Skeletal muscle satellite cell (primary cell): Measurements from ENCODE around the gene PPP1R18.
A peak's percentile ranks its signal among the peaks of the same experiment; 100 is the strongest.

Experiments used
- H3K27me3 ChIP-seq: 2 replicates; pipeline ENCODE4 v1.7.0; 2013; ENCODE audit warnings: low read length; ENCODE audit not compliant: control insufficient read depth, insufficient read depth
- H3K36me3 ChIP-seq: 2 replicates; pipeline ENCODE4 v1.7.0; 2013; ENCODE audit warnings: mild to moderate bottlenecking, control low read depth, low read length; ENCODE audit not compliant: insufficient read depth
- H3K4me1 ChIP-seq: 2 replicates; pipeline ENCODE4 v1.7.0; 2013; ENCODE audit warnings: low read length; ENCODE audit not compliant: control insufficient read depth, insufficient read depth
- H3K4me2 ChIP-seq: 2 replicates; pipeline ENCODE4 v1.7.0; 2013; ENCODE audit warnings: mild to moderate bottlenecking, low read length
- H3K4me3 ChIP-seq: 2 replicates; pipeline ENCODE4 v1.7.0; 2013; ENCODE audit warnings: low read length
- H3K9ac ChIP-seq: 2 replicates; pipeline ENCODE4 v1.7.0; 2013; ENCODE audit warnings: mild to moderate bottlenecking, low read depth, low read length, moderate library complexity
- H3K9me3 ChIP-seq: replicated peaks from 2 replicates; pipeline ENCODE4 v1.7.0; 2013; ENCODE audit warnings: mild to moderate bottlenecking, control low read depth, low read length

PPP1R18 gene

GRCh38 chr6:30684386-30685156 lies 1.9 kb downstream of the PPP1R18 start:
- peak overlapping the region; percentile 96 for H3K9ac ChIP-seq
- peaks cover 47% of the 10 kb centered on the region for H3K36me3 ChIP-seq
- H3K4me2 ChIP-seq: peak overlapping the region; percentile 99
- H3K4me1 ChIP-seq: peaks cover 48% of the 10 kb centered on the region
- H3K4me3 ChIP-seq: peak overlapping the region; percentile 95
- H3K27me3 ChIP-seq: no peaks in the 10 kb centered on the region
- no peaks in the 10 kb centered on the region for H3K9me3 ChIP-seq

GRCh38 chr6:30683980-30684338 lies 2.5 kb downstream of the PPP1R18 start:
- no peaks in the 10 kb centered on the region for H3K9me3 ChIP-seq
- peaks cover 46% of the 10 kb centered on the region for H3K4me1 ChIP-seq
- peaks cover 49% of the 10 kb centered on the region for H3K36me3 ChIP-seq
- H3K4me3 ChIP-seq: peak overlapping the region; percentile 95
- peak overlapping the region; percentile 99 for H3K4me2 ChIP-seq
- H3K9ac ChIP-seq: peak overlapping the region; percentile 96
- H3K27me3 ChIP-seq: no peaks in the 10 kb centered on the region

- peak overlapping the region; percentile 99 for H3K4me2 ChIP-seq
- peak overlapping the region; percentile 95 for H3K4me3 ChIP-seq
- peaks cover 54% of the 10 kb centered on the region for H3K36me3 ChIP-seq
- H3K27me3 ChIP-seq: no peaks in the 10 kb centered on the region
- H3K9me3 ChIP-seq: no peaks in the 10 kb centered on the region
- H3K4me1 ChIP-seq: peaks cover 41% of the 10 kb centered on the region
- peak overlapping the region; percentile 96 for H3K9ac ChIP-seq
Observed at GRCh38 chr6:30683183-30683979, 3.1 kb downstream of the PPP1R18 start.

GRCh38 chr6:30682143-30683117 lies 4.0 kb downstream of the PPP1R18 start:
- Histone ChIP-seq H3K4me2 (peak overlapping the region; percentile 99), H3K4me3 (peak overlapping the region; percentile 95), H3K36me3 (peaks cover 61% of the 10 kb centered on the region), H3K9me3 (no peaks in the 10 kb centered on the region), H3K27me3 (no peaks in the 10 kb centered on the region), H3K4me1 (peaks cover 35% of the 10 kb centered on the region), H3K9ac (peak overlapping the region; percentile 96)

- Histone ChIP-seq H3K4me2 (peak overlapping the region; percentile 99), H3K9ac (peak overlapping the region; percentile 96), H3K4me1 (peaks cover 35% of the 10 kb centered on the region), H3K4me3 (peak overlapping the region; percentile 95), H3K27me3 (no peaks in the 10 kb centered on the region), H3K9me3 (no peaks in the 10 kb centered on the region), H3K36me3 (peaks cover 67% of the 10 kb centered on the region)
Observed at GRCh38 chr6:30681766-30682142, 4.7 kb downstream of the PPP1R18 start.

GRCh38 chr6:30679765-30680535 lies 6.5 kb downstream of the PPP1R18 start:
- Histone ChIP-seq H3K4me2 (peak overlapping the region; percentile 70), H3K9me3 (no peaks in the 10 kb centered on the region), H3K9ac (peak overlapping the region; percentile 53), H3K27me3 (no peaks in the 10 kb centered on the region), H3K4me1 (peaks cover 31% of the 10 kb centered on the region), H3K4me3 (peak overlapping the region; percentile 55), H3K36me3 (peaks cover 69% of the 10 kb centered on the region)

GRCh38 chr6:30678964-30679726 lies 7.3 kb downstream of the PPP1R18 start:
- Histone ChIP-seq H3K4me3 (peak overlapping the region; percentile 55), H3K4me1 (peaks cover 30% of the 10 kb centered on the region), H3K4me2 (peak overlapping the region; percentile 70), H3K27me3 (no peaks in the 10 kb centered on the region), H3K36me3 (peaks cover 64% of the 10 kb centered on the region), H3K9ac (peak overlapping the region; percentile 53), H3K9me3 (no peaks in the 10 kb centered on the region)

GRCh38 chr6:30676660-30677285 lies 9.7 kb downstream of the PPP1R18 start:
- Histone ChIP-seq H3K36me3 (peaks cover 49% of the 10 kb centered on the region), H3K27me3 (no peaks in the 10 kb centered on the region), H3K4me1 (peaks cover 24% of the 10 kb centered on the region), H3K4me2 (no peak overlapping the region), H3K4me3 (no peak overlapping the region), H3K9ac (no peak overlapping the region), H3K9me3 (no peaks in the 10 kb centered on the region)

GRCh38 chr6:30672445-30673253 lies 13.8 kb downstream of the PPP1R18 start, which contains the start of gene DHX16:
TSS of gene DHX16 (minus strand) at chr6:30673006. CDS start at chr6:30672841, 165 bp downstream.
- peak within 1 kb of the TSS; percentile 87 for H3K4me3 ChIP-seq
- H3K4me2 ChIP-seq: peak within 1 kb of the TSS; percentile 87
- no peaks in the 10 kb centered on the region for H3K9me3 ChIP-seq
- no peaks in the 10 kb centered on the region for H3K27me3 ChIP-seq
- peaks cover 10% of the 10 kb centered on the region for H3K4me1 ChIP-seq
- peaks cover 40% of the 10 kb centered on the region for H3K36me3 ChIP-seq
- peak within 1 kb of the TSS; percentile 90 for H3K9ac ChIP-seq
